Measurements from ENCODE around the gene NRG3.

Gene NRG3

GRCh38 chr10:82161264-82161663 is 286.3 kb downstream of the NRG3 start:
- Histone ChIP-seq H3K36me3 (ENCODE audit: control insufficient read depth in 2 of 2, insufficient read depth in 1 of 2, low read length in 2 of 2) (no peaks in the 10 kb centered on the region), H3K9me3 (ENCODE audit: control insufficient read depth, insufficient read depth, low read depth, low read length) (no peaks in the 10 kb centered on the region), H3K27ac (ENCODE audit: extremely low read depth, low read depth, low read length) (no peak overlapping the region), H3K4me3 (ENCODE audit: low read depth, low read length) (no peak overlapping the region), H3K4me1 (ENCODE audit: control insufficient read depth, insufficient read depth, low read length) (no peaks in the 10 kb centered on the region)
- TF ChIP-seq ZNF398 (tag by site-specific recombination; IDR thresholded peaks at IDR 0.05) (no peak), OVOL3 (tag by site-specific recombination; IDR thresholded peaks at IDR 0.05) (no peak), YY2 (tag by site-specific recombination; IDR thresholded peaks at IDR 0.05) (no peak), ZNF785 (tag by site-specific recombination; IDR thresholded peaks at IDR 0.05) (no peak), ZSCAN18 (tag by site-specific recombination; IDR thresholded peaks at IDR 0.05) (no peak), PRDM6 (tag by site-specific recombination; IDR thresholded peaks at IDR 0.05) (no peak), ZNF747 (tag by site-specific recombination; IDR thresholded peaks at IDR 0.05) (no peak), ZNF830 (tag by site-specific recombination; IDR thresholded peaks at IDR 0.05; ENCODE audit: low read depth) (no peak), ZNF76 (tag by site-specific recombination; IDR thresholded peaks at IDR 0.05; ENCODE audit: borderline replicate concordance, low read depth) (no peak), TCF7L2 (IDR thresholded peaks at IDR 0.05; ENCODE audit: borderline replicate concordance, low read depth, low read length) (no peak), KLF16 (tag by site-specific recombination; IDR thresholded peaks at IDR 0.05) (no peak), REST (tag by site-specific recombination; IDR thresholded peaks at IDR 0.05) (no peak), ZNF155 (tag by site-specific recombination; IDR thresholded peaks at IDR 0.05) (no peak), ZNF544 (tag by site-specific recombination; IDR thresholded peaks at IDR 0.05) (no peak), ZBTB21 (tag by site-specific recombination; IDR thresholded peaks at IDR 0.05) (no peak)
- TF ChIP-seq, protein P1, sequence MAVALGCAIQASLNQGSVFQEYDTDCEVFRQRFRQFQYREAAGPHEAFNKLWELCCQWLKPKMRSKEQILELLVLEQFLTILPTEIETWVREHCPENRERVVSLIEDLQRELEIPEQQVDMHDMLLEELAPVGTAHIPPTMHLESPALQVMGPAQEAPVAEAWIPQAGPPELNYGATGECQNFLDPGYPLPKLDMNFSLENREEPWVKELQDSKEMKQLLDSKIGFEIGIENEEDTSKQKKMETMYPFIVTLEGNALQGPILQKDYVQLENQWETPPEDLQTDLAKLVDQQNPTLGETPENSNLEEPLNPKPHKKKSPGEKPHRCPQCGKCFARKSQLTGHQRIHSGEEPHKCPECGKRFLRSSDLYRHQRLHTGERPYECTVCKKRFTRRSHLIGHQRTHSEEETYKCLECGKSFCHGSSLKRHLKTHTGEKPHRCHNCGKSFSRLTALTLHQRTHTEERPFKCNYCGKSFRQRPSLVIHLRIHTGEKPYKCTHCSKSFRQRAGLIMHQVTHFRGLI (tag by site-specific recombination; IDR thresholded peaks at IDR 0.05): no peak
- TF ChIP-seq, protein P2, sequence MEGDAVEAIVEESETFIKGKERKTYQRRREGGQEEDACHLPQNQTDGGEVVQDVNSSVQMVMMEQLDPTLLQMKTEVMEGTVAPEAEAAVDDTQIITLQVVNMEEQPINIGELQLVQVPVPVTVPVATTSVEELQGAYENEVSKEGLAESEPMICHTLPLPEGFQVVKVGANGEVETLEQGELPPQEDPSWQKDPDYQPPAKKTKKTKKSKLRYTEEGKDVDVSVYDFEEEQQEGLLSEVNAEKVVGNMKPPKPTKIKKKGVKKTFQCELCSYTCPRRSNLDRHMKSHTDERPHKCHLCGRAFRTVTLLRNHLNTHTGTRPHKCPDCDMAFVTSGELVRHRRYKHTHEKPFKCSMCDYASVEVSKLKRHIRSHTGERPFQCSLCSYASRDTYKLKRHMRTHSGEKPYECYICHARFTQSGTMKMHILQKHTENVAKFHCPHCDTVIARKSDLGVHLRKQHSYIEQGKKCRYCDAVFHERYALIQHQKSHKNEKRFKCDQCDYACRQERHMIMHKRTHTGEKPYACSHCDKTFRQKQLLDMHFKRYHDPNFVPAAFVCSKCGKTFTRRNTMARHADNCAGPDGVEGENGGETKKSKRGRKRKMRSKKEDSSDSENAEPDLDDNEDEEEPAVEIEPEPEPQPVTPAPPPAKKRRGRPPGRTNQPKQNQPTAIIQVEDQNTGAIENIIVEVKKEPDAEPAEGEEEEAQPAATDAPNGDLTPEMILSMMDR (tag by site-specific recombination; IDR thresholded peaks at IDR 0.05): no peak
- POLR2A ChIA-PET: no interaction called here
- CTCF ChIA-PET: no interaction called here

Data from HEK293 (cell line).